ENCODE results near the gene NRAP. TPM values are rescaled to one million over a fixed set of nuclear protein-coding genes. Genes with fewer than 3 reads are reported as not detected.

The NRAP gene
- total RNA-seq, 1 experiment from 2014 or later: not detected

- DNase-seq: no peak
- BruUV-seq (replicated peaks): no TSS peak
- intact Hi-C loops (cut with micrococcal nuclease; ENCODE audit: unreplicated experiment): no loop called here
- Histone ChIP-seq H3K4me1 (replicated peaks; ENCODE audit: insufficient read depth) (no peaks in the 10 kb centered on the region), H3K9me3 (ENCODE audit: insufficient read depth, low read depth) (no peaks in the 10 kb centered on the region), H3F3A (ENCODE audit: insufficient read depth, low read depth) (no peaks in the 10 kb centered on the region), H3K4me2 (no peak overlapping the region), H4K20me1 (ENCODE audit: insufficient read depth) (no peaks in the 10 kb centered on the region), H2AFZ (no peak overlapping the region), H3K9me2 (ENCODE audit: insufficient read depth) (no peaks in the 10 kb centered on the region), H3K79me2 (ENCODE audit: low read depth) (no peaks in the 10 kb centered on the region), H3K4me3 (no peak overlapping the region), H3K27ac (no peak overlapping the region), H3K36me3 (ENCODE audit: low read depth) (no peaks in the 10 kb centered on the region), H3K27me3 (ENCODE audit: insufficient read depth, low read depth) (no peaks in the 10 kb centered on the region)
- CTCF ChIA-PET: interaction anchor here (0.6 kb wide), 1 partner anchor 102 kb away, joined by 3 read pairs; no protein-coding TSS in a partner anchor
- POLR2A ChIA-PET (ENCODE audit: unreplicated experiment): no interaction called here
- TF ChIP-seq EZH2 (IDR thresholded peaks at IDR 0.05; ENCODE audit: low read depth): no peak
- TF ChIP-seq, protein P1, sequence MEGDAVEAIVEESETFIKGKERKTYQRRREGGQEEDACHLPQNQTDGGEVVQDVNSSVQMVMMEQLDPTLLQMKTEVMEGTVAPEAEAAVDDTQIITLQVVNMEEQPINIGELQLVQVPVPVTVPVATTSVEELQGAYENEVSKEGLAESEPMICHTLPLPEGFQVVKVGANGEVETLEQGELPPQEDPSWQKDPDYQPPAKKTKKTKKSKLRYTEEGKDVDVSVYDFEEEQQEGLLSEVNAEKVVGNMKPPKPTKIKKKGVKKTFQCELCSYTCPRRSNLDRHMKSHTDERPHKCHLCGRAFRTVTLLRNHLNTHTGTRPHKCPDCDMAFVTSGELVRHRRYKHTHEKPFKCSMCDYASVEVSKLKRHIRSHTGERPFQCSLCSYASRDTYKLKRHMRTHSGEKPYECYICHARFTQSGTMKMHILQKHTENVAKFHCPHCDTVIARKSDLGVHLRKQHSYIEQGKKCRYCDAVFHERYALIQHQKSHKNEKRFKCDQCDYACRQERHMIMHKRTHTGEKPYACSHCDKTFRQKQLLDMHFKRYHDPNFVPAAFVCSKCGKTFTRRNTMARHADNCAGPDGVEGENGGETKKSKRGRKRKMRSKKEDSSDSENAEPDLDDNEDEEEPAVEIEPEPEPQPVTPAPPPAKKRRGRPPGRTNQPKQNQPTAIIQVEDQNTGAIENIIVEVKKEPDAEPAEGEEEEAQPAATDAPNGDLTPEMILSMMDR (conservative IDR thresholded peaks at IDR 0.05): no peak
Observed at GRCh38 chr10:113665352-113665751, 1.5 kb upstream of the NRAP start.

DNA sequence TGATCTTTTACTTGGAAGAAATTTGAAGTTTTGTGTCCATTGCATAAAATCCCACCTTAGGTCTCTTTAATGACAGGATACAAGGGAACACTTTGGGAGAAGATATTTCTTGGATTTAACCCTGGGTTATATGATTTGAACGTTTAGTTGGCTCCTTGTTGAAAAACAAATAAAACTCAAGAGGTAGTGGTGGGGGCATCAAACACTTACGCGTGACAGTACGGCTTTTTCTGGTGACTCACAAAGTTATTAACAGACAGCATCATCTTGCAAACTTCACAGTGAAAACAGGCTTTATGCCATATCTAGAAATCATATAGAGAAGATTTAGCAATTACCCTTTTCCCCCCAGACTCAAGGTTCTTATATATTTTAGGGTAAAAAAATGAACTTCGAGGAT lies 699 bp downstream of the NRAP start:
- Histone ChIP-seq H3K4me2 (no peak overlapping the region), H3K36me3 (ENCODE audit: low read depth) (no peaks in the 10 kb centered on the region), H3K4me1 (replicated peaks; ENCODE audit: insufficient read depth) (no peaks in the 10 kb centered on the region), H2AFZ (no peak overlapping the region), H3K27ac (no peak overlapping the region), H3K9me2 (ENCODE audit: insufficient read depth) (no peaks in the 10 kb centered on the region), H3K27me3 (ENCODE audit: insufficient read depth, low read depth) (no peaks in the 10 kb centered on the region), H3F3A (ENCODE audit: insufficient read depth, low read depth) (no peaks in the 10 kb centered on the region), H3K9me3 (ENCODE audit: insufficient read depth, low read depth) (no peaks in the 10 kb centered on the region), H3K4me3 (no peak overlapping the region), H4K20me1 (ENCODE audit: insufficient read depth) (no peaks in the 10 kb centered on the region), H3K79me2 (ENCODE audit: low read depth) (no peaks in the 10 kb centered on the region)
- ChIA-PET CTCF (no interaction called here), POLR2A (ENCODE audit: unreplicated experiment) (no interaction called here)
- no peak for DNase-seq
- no TSS peak for BruUV-seq (replicated peaks)
- TF ChIP-seq, protein P1 (conservative IDR thresholded peaks at IDR 0.05): no peak
- TF ChIP-seq EZH2 (IDR thresholded peaks at IDR 0.05; ENCODE audit: low read depth): no peak
- intact Hi-C loops (cut with micrococcal nuclease; ENCODE audit: unreplicated experiment): no loop called here

DNA sequence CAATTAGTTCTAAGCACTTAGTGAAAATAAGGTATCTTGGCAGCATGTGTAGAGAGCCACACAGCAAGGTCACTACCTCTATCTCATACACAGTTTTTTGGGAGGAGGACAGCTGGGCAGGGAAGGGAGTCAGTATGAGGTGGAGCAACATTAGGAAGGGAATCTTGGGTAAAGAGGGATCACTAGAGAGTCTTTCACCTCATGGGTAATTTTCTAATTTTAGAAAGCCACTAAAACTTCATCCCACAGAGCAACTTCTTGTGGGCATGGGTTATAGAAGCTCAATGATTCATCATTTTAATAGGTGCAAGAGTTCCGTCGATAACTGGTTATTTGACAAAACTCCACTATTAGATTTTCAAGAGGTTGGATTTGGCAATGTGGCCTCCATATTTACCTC lies 2.5 kb downstream of the NRAP start:
- intact Hi-C loops (cut with micrococcal nuclease; ENCODE audit: unreplicated experiment): no loop called here
- Histone ChIP-seq H3K79me2 (ENCODE audit: low read depth) (no peaks in the 10 kb centered on the region), H3F3A (ENCODE audit: insufficient read depth, low read depth) (no peaks in the 10 kb centered on the region), H3K4me1 (replicated peaks; ENCODE audit: insufficient read depth) (no peaks in the 10 kb centered on the region), H3K27me3 (ENCODE audit: insufficient read depth, low read depth) (no peaks in the 10 kb centered on the region), H3K36me3 (ENCODE audit: low read depth) (no peaks in the 10 kb centered on the region), H3K4me3 (no peak overlapping the region), H3K9me2 (ENCODE audit: insufficient read depth) (no peaks in the 10 kb centered on the region), H4K20me1 (ENCODE audit: insufficient read depth) (no peaks in the 10 kb centered on the region), H3K27ac (no peak overlapping the region), H3K4me2 (no peak overlapping the region), H3K9me3 (ENCODE audit: insufficient read depth, low read depth) (no peaks in the 10 kb centered on the region), H2AFZ (no peak overlapping the region)
- BruUV-seq (replicated peaks): no TSS peak
- ChIA-PET POLR2A (ENCODE audit: unreplicated experiment) (no interaction called here), CTCF (interaction anchor here (0.6 kb wide), 1 partner anchor 18 kb away, joined by 3 read pairs; no protein-coding TSS in a partner anchor)
- no peak for TF ChIP-seq EZH2 (IDR thresholded peaks at IDR 0.05; ENCODE audit: low read depth)
- TF ChIP-seq, protein P1 (conservative IDR thresholded peaks at IDR 0.05): no peak
- no peak for DNase-seq
